Measurements from ENCODE around the gene LRRC26.

The LRRC26 gene

DNA sequence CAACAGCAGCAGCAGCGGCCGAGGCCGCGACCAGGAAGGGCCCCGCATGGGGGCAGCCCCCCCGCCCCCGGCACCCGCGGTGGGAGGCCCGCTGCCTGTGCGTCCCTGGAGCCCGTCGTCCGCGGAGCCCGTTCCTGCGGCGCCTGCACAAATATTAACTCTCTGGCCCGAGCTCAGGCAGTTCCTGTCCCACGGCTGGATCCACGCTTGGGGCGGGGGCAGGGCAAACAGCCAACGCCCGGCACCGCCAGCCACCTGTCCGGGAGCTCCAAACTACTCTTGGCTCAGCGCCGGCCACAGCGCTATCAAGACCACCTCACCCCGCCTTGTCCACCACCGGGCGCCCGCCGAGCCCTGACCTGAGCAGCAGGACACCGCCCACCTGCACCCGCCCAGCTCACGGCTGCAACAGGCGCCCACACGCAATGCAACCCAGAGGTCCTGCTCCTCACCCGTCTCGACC, at the start of gene LRRC26:
TSS of gene LRRC26 (minus strand) at position 156 of the 463 bp plus-strand sequence. CDS start at position 48, 108 bp downstream.
- DNase-seq = no peak

- DNase-seq = no peak
Observed at GRCh38 chr9:137218754-137219271, 49.0 kb upstream of the LRRC26 start.

GRCh38 chr9:137218212-137218753, 48.4 kb upstream of the LRRC26 start:
- DNase-seq = no peak

- peak; percentile 77 for DNase-seq
Observed at GRCh38 chr9:137217276-137218211, 47.7 kb upstream of the LRRC26 start.

GRCh38 chr9:137216188-137216965, 46.5 kb upstream of the LRRC26 start:
- DNase-seq = no peak

DNA sequence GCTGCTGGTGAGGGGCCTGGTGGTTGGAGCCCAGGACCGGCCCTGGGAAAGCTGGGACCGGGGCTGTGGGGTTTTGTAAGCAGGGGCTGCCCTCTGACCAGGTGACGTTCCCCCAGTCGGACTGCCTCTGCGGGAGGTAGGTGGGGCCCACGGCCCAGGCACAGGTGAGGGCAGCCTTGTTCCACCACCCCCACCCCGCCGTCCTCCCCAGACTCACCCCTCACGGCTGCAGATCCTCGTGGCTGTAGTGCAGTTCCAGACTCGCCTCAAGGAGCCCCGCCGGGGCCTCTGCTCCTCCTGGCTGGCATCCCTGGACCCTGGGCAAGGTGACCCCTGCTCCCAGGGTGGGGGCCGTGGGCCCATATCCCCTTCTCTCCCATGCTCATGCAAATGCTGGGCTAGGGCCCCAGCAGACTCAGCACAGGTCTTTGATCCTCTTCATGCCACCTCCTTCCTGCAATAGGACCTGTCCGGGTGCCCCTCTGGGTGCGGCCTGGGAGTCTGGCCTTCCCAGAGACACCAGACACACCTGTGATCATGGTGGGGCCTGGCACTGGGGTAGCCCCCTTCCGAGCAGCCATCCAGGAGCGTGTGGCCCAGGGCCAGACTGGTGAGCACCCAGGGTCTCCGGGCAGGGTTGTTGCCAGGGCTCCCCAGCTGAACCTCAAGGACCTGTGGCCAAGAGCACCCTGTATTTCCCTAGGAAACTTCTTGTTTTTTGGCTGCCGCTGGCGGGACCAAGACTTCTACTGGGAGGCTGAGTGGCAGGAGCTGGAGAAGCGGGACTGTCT, 45.5 kb upstream of the LRRC26 start:
- no peak for DNase-seq

DNA sequence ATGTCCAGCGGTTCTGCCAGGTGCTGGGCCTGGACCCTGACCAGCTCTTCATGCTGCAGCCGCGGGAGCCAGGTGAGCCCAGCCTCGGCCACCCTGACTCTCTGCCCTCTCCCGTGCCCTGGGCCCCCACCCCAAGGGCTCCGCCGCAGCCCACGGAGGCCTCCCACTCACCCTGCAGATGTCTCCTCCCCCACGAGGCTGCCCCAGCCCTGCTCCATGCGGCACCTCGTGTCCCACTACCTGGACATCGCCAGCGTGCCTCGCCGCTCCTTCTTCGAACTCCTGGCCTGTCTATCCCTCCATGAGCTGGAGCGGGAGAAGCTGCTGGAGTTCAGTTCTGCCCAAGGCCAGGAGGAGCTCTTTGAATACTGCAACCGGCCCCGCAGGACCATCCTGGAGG, 44.8 kb upstream of the LRRC26 start:
- no peak for DNase-seq

DNA sequence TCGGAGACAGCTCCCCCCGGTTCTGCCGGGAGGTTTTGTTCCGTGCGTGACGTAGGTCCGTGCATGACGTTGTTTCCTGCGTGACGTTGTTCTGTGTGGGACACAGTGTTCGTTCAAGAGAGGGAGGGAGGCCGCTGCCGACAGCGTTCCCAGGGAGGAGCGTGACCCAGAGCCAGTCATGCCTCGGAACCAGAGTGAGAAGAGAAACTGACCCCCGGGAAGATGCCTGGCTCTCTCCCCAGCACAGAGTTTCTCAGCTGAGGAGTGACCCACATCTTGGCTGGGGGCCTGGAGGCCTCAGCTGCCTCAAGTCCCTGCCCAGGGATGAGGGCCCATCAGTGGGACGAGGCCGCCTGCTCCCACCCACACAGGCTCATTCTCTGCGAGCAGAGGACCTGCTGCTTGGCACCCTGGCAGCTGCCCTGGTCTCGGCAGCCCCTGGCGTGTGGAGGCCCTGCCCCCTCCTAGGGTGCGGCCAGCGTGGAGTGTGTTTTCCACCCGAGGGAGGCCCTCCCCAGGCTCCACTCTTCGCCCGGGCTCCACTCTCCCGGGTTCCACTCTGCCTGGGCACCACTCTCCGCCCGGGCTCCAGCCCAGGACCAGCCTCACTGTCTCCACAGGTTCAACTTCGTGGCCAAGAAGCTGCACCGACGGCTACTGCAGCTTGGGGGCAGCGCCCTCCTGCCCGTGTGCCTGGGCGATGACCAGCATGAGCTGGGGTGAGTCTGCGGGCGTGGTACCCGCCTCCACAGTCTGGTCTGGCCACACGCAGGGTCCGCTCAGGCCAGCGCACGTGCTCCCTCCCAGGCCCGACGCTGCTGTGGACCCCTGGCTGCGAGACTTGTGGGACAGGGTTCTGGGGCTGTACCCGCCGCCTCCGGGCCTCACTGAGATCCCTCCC, 43.6 kb upstream of the LRRC26 start:
- DNase-seq = no peak

DNA sequence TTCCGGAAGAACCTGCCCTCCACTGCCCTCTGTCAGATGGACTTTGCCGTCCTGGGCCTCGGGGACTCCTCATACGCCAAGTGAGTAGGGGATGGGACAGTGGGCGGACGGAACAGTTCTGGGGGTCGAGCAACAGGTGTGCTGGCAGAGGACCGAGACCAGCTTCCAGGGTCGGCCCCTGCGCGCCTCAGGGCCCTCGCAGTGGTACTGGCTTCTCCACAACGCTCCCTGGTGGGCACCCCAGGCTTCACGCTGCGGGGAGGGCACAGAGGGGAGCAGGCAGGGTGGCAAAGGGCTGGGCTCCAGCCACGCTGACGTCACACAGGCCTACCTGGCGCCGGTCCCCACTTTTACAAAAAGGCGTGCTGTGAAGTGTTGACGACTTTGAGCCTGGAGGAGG, 42.7 kb upstream of the LRRC26 start:
- no peak for DNase-seq

DNA sequence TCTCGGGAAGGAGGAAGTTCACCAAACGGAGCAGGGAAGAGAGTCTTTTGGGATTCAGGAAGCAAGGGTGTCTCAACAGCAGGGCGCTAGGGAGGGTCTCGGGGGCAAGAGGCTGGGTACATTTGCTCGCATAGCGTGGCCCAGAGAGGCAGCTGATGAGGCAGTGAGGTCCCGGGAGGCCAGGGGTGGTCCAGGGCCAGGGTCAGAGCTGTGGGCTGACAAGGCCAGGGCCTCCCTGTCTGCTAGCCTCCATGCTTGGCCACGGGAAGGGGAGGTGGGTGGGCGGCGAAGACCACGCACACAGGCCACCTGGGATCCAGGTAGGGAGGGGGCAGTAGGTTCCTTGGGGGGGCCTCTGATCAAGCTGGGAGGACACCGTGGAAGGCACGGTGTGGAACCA, 41.7 kb upstream of the LRRC26 start:
- DNase-seq = no peak

DNA sequence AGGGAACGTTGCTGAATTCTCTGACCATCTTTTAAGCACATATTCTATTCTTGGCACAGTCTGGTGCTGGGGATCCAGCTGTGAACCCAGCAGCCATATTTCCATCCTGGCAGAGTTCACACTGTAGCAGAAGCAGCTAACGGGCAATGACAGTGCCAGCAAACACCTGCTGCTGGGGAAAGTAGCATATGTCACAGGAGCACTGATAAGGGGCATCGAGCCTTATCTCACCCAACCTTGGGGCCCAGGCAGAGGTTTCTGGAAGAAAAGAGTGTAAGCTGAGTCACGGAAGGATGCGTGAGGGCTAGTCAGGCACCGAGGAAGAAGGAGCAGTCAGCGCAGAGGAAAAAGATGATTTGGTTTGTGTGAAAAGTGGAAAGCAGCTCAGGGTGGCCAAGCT, 36.8 kb upstream of the LRRC26 start:
- no peak for DNase-seq

DNA sequence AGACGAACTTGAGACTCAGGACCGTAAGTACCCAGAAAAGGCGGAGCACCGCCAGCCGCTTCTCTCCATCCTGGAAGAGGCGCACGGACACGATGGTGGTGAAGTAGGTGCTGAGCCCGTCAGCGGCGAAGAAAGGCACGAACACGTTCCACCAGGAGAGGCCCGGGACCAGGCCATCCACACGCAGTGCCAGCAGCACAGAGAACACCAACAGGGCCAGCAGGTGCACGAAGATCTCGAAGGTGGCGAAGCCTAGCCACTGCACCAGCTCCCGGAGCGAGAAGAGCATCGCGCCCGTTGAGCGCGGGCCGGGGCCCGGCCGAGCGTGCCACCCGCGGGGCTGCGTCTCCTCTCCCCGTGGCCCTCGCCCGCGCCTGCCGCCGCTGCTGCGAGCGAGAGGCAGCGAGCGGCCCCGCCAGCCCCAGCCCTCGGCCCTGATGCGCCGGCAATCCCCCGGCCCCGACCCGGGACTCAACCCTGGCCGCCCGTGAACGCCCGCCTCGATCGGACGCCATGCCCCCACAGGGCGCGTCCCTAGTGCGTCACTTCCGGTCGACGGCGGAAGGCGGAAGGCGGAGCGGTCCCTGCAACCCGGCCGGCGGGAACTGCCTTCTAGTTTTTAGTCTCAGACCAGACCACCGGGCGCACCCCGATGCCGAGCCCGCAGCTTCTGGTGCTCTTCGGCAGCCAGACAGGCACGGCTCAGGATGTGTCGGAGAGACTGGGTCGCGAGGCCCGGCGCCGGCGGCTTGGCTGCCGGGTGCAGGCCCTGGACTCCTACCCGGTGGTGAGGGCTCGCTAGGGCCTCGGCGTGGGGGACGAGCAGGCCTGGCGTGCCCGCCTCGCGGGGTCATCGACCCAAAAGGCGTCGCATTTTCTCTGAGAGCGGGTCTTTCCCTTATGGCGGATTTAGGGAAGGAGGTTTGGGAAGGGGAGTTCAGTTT, 35.5 kb upstream of the LRRC26 start, which contains the start of the genes NDOR1 and TMEM203:
TSS of gene NDOR1 (plus strand) at position 575 of the 944 bp plus-strand sequence. CDS start at position 653, 78 bp downstream.
TSS of gene TMEM203 (minus strand) at position 523 of the 944 bp plus-strand sequence. CDS start at position 289, 234 bp downstream.
- peak; percentile 89 for DNase-seq

DNA sequence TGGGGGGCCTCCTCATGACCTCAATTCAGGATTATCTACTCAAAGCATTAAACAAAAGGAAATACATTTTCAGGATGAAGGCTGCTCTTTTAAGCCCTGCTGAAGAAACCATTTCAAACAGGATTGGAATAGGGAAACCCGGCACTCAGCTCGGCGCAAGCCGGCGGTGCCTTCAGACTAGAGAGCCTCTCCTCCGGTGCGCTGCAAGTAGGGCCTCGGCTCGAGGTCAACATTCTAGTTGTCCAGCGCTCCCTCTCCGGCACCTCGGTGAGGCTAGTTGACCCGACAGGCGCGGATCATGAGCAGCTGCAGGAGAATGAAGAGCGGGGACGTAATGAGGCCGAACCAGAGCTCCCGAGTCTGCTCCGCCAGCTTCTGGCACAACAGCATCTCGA, 34.9 kb upstream of the LRRC26 start:
- no peak for DNase-seq

DNA sequence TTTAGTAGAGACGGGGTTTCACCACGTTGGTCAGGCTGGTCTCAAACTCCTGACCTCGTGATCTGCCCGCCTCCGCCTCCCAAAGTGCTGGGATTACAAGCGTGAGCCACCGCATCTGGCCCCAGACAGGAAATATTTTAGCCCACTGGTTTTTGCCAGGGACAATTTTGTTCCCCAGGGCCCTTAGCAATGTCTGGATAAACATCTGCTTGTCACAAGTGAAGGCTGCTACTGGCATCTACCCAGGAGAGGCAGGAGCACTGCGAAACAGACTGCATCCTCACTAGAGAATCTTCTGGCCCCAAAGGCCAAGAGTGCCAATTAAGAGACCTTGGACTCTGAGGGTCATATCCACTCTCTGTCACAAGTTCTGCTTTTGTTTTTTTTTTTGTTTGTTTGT, 33.1 kb upstream of the LRRC26 start:
- DNase-seq = no peak

GRCh38 chr9:137201205-137201868, 31.5 kb upstream of the LRRC26 start:
- no peak for DNase-seq

- DNase-seq = peak; percentile 100
Observed at GRCh38 chr9:137200311-137201204, 30.7 kb upstream of the LRRC26 start, which contains the start of gene TPRN. Gene TPRN, minus strand, starts transcription at chr9:137200741. Its CDS starts 30 bp downstream, at chr9:137200711.

DNA sequence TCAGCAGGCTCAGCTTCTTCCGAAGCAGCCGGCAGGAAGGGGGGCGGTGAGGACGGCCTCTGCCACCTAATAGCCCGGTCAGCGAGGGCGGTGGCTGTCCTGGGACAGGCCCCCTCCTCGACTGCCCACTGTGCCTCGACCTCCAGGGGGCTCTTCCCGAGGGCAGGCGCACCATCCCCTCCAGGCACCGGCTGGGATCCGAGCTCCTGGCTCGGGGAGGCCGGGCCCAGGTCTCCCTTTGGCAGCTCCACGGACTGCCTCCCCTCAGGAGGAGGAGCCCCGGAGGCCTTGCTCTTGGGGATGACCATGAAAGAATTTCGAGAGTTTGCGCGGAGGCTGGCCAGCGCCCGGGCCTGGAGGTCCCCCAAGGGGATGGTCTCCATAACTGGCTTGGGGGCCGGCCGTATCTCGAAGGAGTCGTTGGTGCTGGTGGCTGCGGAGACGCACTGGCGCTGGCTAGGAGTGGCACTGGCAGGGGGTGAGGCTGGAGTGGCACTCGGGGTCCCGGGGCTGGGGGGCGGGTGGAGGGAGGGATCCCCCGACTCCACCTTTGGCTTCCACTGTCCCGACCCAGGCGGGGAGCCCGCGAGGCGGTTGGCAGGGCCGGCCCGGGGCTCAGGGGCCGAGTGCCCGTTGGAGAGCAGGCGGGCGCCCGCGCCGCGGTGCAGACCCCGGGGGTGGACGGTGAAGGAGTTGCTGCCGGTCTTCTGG, 29.7 kb upstream of the LRRC26 start:
- DNase-seq = no peak

Measured in NCI-H82 (cell line).